ENCODE data around the gene CDK11B. TPM values are rescaled to one million over a fixed set of nuclear protein-coding genes. Genes with fewer than 3 reads are reported as not detected.
A peak's percentile ranks its signal among the peaks of the same experiment; 100 is the strongest.
"Not testable (repeated sequence)": the region's sequence is repeated elsewhere in the genome, so short reads cannot be mapped to it uniquely, and the experiment has no call there.

The CDK11B gene
- total RNA-seq, 4 donors from 2014 or later, result 12.8 to 23.7 (median 15.0) TPM

DNA sequence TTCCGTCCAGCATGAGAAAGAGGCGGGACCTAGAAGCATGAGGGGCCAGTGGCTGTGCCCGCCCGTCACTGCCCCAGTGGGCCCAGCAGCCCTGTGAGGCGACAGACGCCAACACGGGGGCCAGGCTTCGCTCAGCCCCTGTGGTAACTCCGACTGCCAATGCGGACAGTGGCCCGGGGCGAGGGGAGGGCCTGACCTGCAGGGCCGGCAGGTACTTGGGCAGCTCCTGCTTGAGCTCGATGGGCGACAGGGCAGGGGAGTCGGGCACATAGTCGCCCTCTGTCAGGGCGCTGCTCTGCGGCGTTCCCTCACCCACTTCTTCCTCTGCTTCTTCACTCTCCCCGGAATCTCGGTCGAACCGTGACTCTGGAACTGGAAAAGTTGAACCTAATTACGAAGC is 18.7 kb downstream of the CDK11B start:
- DNase-seq; H3K9me3 ChIP-seq; H3K27me3 ChIP-seq; H3K27ac ChIP-seq; H3K4me3 ChIP-seq (replicated peaks in 1 of 3); intact Hi-C loops (cut with DNase I); H3K4me1 ChIP-seq: not testable (repeated sequence)
- 84 to 94% methylated on average over 8 to 14 of the region's 25 CpGs for WGBS, 2 donors
- H3K36me3 ChIP-seq, result peaks cover 13 to 26% of the 10 kb centered on the region in 2 donors

DNA sequence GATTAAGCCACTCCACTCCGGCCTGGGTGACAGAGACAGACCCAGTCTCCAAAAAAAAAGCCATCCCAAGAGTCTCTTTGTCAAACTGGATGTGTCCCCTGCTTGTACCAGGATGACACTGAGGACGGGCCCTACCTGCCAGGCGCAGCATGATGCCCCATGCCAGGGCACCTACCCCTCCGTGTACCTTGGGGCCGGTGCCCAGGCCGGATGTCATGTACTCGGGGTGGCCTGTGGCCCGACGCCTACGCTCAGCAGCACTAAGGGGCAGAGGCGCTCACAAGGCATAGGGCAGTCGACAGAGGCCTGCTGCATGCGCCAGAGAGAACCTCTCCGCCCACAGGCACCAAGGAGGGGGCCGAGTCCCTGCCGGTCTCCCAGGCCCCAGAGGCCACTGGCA is 19.4 kb downstream of the CDK11B start:
- DNase-seq; H3K4me3 ChIP-seq (replicated peaks in 1 of 3); H3K27me3 ChIP-seq; H3K9me3 ChIP-seq; intact Hi-C loops (cut with DNase I); H3K27ac ChIP-seq; H3K4me1 ChIP-seq: not testable (repeated sequence)
- H3K36me3 ChIP-seq, result peaks cover 13 to 26% of the 10 kb centered on the region in 2 donors
- WGBS, 2 donors, result 90 to 97% methylated on average over 2 to 13 of the region's 16 CpGs

DNA sequence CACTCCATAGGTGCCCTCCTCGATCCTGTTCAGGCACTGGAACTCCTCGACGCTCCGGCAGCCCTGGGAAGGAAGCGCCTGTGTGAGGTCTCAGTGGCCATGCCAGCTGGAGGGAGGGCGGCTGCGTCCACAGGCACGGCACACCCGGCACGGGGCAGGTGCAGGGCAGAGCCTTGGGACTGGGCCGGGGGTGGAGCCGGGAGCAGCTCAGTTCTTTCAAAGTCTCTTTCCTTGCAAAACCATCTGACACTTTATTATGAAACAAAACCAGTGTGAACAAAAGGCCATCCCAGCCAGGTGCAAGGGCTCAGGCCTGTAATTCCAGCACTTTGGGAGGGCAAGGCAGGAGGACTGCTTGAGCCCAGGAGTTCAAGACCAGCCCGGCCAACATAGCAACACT is 20.3 kb downstream of the CDK11B start:
- intact Hi-C loops (cut with DNase I); H3K9me3 ChIP-seq; H3K27ac ChIP-seq; H3K27me3 ChIP-seq; H3K4me3 ChIP-seq (replicated peaks in 1 of 3); H3K4me1 ChIP-seq; DNase-seq: not testable (repeated sequence)
- WGBS, 2 donors, result 91 to 94% methylated on average over 7 to 9 of the region's 13 CpGs
- peaks cover 13 to 26% of the 10 kb centered on the region in 2 donors for H3K36me3 ChIP-seq

DNA sequence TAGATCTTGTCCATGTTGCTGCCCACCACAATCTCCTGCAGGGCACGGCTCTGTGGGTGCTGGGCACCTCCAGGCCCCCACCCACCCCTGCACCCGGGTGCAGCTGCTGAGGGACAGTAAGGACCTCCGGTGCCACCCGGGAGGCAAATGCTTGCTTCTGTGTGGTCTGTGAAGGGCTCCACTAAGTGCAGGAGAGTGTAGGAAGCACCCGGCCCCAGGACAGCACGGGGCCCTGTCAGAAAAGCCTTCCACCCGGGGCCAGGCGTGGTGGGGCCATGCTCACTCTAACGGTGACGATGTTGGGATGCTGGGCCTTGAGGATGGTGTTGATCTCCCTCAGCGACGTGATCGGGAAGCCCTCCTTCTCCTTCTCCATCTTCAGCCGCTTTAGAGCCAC is 21.3 kb downstream of the CDK11B start:
- H3K4me1 ChIP-seq; intact Hi-C loops (cut with DNase I); H3K4me3 ChIP-seq (replicated peaks in 1 of 3); DNase-seq; H3K9me3 ChIP-seq; H3K27me3 ChIP-seq; H3K27ac ChIP-seq: not testable (repeated sequence)
- WGBS, 2 donors, result 87 to 91% methylated on average over 6 to 14 of the region's 14 CpGs
- H3K36me3 ChIP-seq, result peaks cover 13 to 26% of the 10 kb centered on the region in 2 donors

DNA sequence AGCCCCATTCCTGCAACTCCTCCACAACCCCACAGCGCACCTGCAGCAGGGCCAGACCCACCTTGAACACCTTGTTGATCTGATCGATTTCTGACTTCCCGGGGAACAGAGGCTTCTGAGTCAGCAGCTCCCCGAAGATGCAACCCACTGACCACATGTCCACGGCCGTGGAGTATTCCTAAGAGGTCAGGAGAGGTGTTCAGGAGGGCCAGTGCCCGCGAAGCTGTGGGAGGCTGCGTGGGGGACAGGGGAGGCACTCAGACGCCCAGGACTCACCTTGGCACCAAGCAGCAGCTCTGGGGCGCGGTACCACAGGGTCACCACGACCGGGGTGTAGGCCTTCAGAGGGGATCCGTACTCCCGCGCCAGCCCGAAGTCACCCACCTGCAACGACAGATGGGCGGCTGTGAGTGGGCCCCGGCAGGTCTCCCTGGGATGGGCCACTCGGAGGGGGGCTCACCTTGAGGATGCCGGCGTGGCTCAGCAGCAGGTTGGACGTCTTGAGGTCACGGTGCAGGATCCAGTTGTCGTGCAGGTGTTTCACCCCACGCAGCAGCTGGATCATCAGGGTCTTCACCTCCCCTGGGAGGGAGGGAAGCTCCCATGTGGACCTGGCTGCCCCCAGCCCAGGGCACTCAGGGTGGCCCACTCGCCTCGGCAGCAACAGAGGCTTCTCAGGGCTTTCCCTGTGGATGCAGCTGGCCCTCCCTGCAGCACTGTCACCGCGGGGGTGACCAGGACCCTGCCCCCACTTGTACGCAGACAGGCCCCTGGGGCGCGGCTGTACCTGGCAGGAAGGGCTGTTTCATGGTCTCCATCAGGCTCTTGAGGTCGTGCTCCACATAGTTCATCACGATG is 22.0 kb downstream of the CDK11B start:
- DNase-seq; H3K27me3 ChIP-seq; intact Hi-C loops (cut with DNase I); H3K4me1 ChIP-seq; H3K9me3 ChIP-seq; H3K27ac ChIP-seq; H3K4me3 ChIP-seq (replicated peaks in 1 of 3): not testable (repeated sequence)
- H3K36me3 ChIP-seq, result peaks cover 13 to 26% of the 10 kb centered on the region in 2 donors
- 93 to 95% methylated on average over 22 to 24 of the region's 37 CpGs for WGBS, 2 donors

DNA sequence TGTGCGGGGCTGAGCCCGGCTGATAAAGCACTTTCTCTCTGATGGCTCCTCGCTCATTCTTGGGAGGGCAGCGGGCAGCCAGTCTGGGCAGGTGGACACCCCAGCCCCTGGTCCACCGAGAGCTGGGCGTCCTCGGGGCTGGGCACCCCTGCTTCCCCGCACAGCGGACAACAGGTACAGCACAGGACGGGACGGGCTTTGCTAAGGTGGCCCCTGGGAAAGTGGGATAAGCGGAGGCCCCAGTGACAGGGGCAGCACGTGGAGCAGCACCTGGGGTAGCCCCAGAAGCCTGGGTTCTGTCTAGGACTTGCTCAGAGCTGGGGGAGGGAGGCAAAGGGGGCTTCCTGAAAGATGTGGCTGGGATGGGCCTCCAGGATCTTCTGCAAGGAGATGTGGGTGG is 24.2 kb downstream of the CDK11B start:
- DNase-seq, result not testable (repeated sequence)
- WGBS, 2 donors, result no CpG with 5 or more reads among the region's 13 CpGs

DNA sequence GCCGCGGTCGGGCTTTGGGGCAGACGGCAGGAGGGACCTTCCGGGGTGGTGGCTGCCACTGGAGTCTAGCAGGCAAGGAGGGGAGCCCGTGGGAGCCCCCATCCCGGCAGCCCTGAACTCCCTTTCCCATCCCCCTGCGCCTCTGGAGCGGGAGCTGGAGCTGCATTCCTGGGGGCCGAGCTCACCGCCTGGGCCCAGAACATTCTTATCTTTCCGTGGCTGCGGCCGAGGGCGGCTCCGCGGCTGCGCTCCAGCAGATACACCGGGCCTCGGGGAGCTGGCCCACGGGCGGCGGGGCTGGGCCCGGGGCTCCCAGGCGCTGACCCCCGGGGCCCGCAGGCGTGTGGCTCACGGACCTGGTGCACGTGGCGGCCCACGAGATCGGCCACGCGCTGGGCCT is 25.4 kb downstream of the CDK11B start:
- H3K36me3 ChIP-seq, result peaks cover 14 to 16% of the 10 kb centered on the region in 2 donors
- H3K27me3 ChIP-seq, result peaks cover 17% of the 10 kb centered on the region
- WGBS, 2 donors, result no CpG with 5 or more reads among the region's 35 CpGs
- peaks cover 0 to 10% of the 10 kb centered on the region in 2 donors for H3K4me1 ChIP-seq
- intact Hi-C loops (cut with DNase I); H3K27ac ChIP-seq; H3K4me3 ChIP-seq (replicated peaks in 1 of 3); DNase-seq; H3K9me3 ChIP-seq: not testable (repeated sequence)

More for the DNA sequence above, 24.2 kb downstream of the CDK11B start:
- H3K4me3 ChIP-seq (replicated peaks in 1 of 3); H3K27ac ChIP-seq; intact Hi-C loops (cut with DNase I); H3K9me3 ChIP-seq: not testable (repeated sequence)
- Histone ChIP-seq H3K4me1 (peaks cover 0 to 10% of the 10 kb centered on the region in 2 donors), H3K36me3 (peaks cover 13 to 20% of the 10 kb centered on the region in 2 donors), H3K27me3 (peaks cover 17% of the 10 kb centered on the region)

DNA sequence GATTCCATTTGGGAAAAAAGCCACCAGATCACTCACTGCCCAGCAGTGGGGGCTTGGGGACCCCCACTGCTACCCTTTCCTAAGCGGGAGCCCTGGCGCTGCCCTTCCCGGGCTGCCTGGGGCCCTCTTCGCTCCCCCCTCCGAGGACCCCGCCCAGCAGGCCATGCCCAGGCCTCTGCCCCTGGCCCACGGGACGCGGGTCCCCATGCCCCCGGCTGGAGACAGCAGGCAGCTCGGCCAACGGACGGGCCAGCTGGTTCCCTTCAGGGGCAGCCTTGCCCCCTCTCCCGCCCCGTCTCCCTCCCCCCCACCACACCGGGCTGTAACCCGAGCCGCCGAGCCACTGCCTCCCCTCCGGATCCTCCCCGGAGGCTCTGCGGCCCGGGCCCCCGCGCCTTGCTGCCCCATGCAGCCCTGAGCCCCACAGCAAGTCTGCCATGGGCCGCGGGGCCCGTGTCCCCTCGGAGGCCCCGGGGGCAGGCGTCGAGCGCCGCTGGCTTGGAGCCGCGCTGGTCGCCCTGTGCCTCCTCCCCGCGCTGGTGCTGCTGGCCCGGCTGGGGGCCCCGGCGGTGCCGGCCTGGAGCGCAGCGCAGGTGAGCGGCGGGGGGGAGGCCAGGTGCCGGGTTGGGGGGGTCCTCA is 26.9 kb downstream of the CDK11B start, which contains the start of gene MMP23B:
TSS of gene MMP23B (plus strand) at position 392 of the 639 bp plus-strand sequence. CDS start at position 438, 46 bp downstream.
- H3K36me3 ChIP-seq, result peaks cover 15 to 17% of the 10 kb centered on the region in 2 donors
- peaks cover 0 to 10% of the 10 kb centered on the region in 2 donors for H3K4me1 ChIP-seq
- peak within 1 kb of the TSS in 2 of 3 donors; percentile 33 to 61 for H3K27ac ChIP-seq
- no peak for DNase-seq
- 23% methylated on average over 4 of the region's 48 CpGs; no CpG with 5 or more reads in 1 of the 2 donors for WGBS, 2 donors
- H3K4me3 ChIP-seq (replicated peaks in 1 of 3), result no peak within 1 kb of the TSS
- intact Hi-C loops (cut with DNase I), result no loop called here
- peaks cover 17% of the 10 kb centered on the region for H3K27me3 ChIP-seq
- TF ChIP-seq POLR2A (IDR thresholded peaks at IDR 0.05), result no peak
- TF ChIP-seq, protein P1, sequence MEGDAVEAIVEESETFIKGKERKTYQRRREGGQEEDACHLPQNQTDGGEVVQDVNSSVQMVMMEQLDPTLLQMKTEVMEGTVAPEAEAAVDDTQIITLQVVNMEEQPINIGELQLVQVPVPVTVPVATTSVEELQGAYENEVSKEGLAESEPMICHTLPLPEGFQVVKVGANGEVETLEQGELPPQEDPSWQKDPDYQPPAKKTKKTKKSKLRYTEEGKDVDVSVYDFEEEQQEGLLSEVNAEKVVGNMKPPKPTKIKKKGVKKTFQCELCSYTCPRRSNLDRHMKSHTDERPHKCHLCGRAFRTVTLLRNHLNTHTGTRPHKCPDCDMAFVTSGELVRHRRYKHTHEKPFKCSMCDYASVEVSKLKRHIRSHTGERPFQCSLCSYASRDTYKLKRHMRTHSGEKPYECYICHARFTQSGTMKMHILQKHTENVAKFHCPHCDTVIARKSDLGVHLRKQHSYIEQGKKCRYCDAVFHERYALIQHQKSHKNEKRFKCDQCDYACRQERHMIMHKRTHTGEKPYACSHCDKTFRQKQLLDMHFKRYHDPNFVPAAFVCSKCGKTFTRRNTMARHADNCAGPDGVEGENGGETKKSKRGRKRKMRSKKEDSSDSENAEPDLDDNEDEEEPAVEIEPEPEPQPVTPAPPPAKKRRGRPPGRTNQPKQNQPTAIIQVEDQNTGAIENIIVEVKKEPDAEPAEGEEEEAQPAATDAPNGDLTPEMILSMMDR (IDR thresholded peaks at IDR 0.05), result no peak
- no peaks in the 10 kb centered on the region for H3K9me3 ChIP-seq

Measured in thyroid gland (tissue), 4 donors.